ENCODE measurements around the gene TNS3. TPM values are rescaled to one million over a fixed set of nuclear protein-coding genes. Genes with fewer than 3 reads are reported as not detected.

TNS3 gene
- total and polyA plus RNA-seq, 10 of the 15 experiments (the other 5 are each of a cell fraction or from before 2014, with no cell fraction given), result 0.27 to 2.7 (median 0.79) TPM

GRCh38 chr7:47552621-47553020 lies 29.3 kb downstream of the TNS3 start (continued):
- peak; percentile 72; the same call in 1 of the 2 replicates for TF ChIP-seq ZNF217 (IDR thresholded peaks at IDR 0.05)
- TF ChIP-seq TCF12 (IDR thresholded peaks at IDR 0.05; ENCODE audit: low read depth, low read length), result no peak
- TF ChIP-seq DPF2 (IDR thresholded peaks at IDR 0.05), result no peak
- TF ChIP-seq MTA2 (IDR thresholded peaks at IDR 0.05; ENCODE audit: low read depth), result peak; percentile 30; the same call in 1 of the 2 replicates
- no peak for TF ChIP-seq SIX5 (IDR thresholded peaks at IDR 0.05; ENCODE audit: low read depth, low read length, severe bottlenecking)
- 0 out of 4 replicates have a peak, but pooled peaks of 1 of the 2 experiments have one; percentile 21 for TF ChIP-seq EP300 (IDR thresholded peaks at IDR 0.05; ENCODE audit: borderline replicate concordance in 1 of 2, control insufficient read depth in 1 of 2, low read depth in 2 of 2, low read length in 2 of 2)
- no peak for TF ChIP-seq ESRRA (IDR thresholded peaks at IDR 0.05; ENCODE audit: low read length)
- TF ChIP-seq, protein P1, sequence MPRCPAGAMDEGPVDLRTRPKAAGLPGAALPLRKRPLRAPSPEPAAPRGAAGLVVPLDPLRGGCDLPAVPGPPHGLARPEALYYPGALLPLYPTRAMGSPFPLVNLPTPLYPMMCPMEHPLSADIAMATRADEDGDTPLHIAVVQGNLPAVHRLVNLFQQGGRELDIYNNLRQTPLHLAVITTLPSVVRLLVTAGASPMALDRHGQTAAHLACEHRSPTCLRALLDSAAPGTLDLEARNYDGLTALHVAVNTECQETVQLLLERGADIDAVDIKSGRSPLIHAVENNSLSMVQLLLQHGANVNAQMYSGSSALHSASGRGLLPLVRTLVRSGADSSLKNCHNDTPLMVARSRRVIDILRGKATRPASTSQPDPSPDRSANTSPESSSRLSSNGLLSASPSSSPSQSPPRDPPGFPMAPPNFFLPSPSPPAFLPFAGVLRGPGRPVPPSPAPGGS (IDR thresholded peaks at IDR 0.05; ENCODE audit: borderline replicate concordance, insufficient read depth, low read depth, low read length, poor library complexity, severe bottlenecking), result no peak
- no peak for TF ChIP-seq RB1 (IDR thresholded peaks at IDR 0.05; ENCODE audit: borderline replicate concordance)
- TF ChIP-seq SRF (IDR thresholded peaks at IDR 0.05; ENCODE audit: low read depth in 2 of 2, low read length in 2 of 2), result no peak
- peak; percentile 84 to 87 for TF ChIP-seq BHLHE40 (IDR thresholded peaks at IDR 0.05; ENCODE audit: borderline replicate concordance in 1 of 2, low read depth in 2 of 2, low read length in 1 of 2)
- no peak for TF ChIP-seq STAT1 (conservative IDR thresholded peaks at IDR 0.05)
- TF ChIP-seq IKZF2 (IDR thresholded peaks at IDR 0.05), result peak in 1 of 2 experiments; percentile 35; a peak in 1 of 4 replicates
- TF ChIP-seq PAX5 (IDR thresholded peaks at IDR 0.05; ENCODE audit: borderline replicate concordance, low read depth, low read length), result peak; percentile 73; the same call in 1 of the 2 replicates
- TF ChIP-seq ATF7 (IDR thresholded peaks at IDR 0.05; ENCODE audit: low read depth), result no peak
- no peak for TF ChIP-seq BCLAF1 (IDR thresholded peaks at IDR 0.05)
- TF ChIP-seq ZNF592 (IDR thresholded peaks at IDR 0.05), result no peak
- peak; percentile 70; the same call in 1 of the 2 replicates for TF ChIP-seq JUND (IDR thresholded peaks at IDR 0.05; ENCODE audit: low read depth, low read length)
- TF ChIP-seq CHD2 (IDR thresholded peaks at IDR 0.05; ENCODE audit: borderline replicate concordance, low read depth, low read length), result no peak

All from GM12878 (cell line).